Breast epithelium (tissue), 4 donors: ENCODE results near the gene GNG12. TPM values are rescaled to one million over a fixed set of nuclear protein-coding genes. Genes with fewer than 3 reads are reported as not detected.

ENCODE experiments used
- DNase-seq, 2 donors: peaks; one replicate each; pipeline ENCODE4 v3.0.0-alpha.2; 2019; ENCODE audit warnings: low spot score in 2 of 2
- H3K27ac ChIP-seq, 2 donors: fragments of 200-600 bp; sonication (generic) in 1 of 2; one replicate each; pipeline ENCODE4 v1.5.1; 2016 to 2019; ENCODE audit warnings: mild to moderate bottlenecking in 1 of 2
- H3K27me3 ChIP-seq, 2 donors: fragments of 200-600 bp; sonication (generic) in 1 of 2; one replicate each; pipeline versions ENCODE4 v1.5.1 to v1.6.0; 2017 to 2019; ENCODE audit warnings: control low read depth in 1 of 2, mild to moderate bottlenecking in 1 of 2
- H3K36me3 ChIP-seq: fragments of 200-600 bp; one replicate; pipeline ENCODE4 v1.5.1; 2019
- H3K4me1 ChIP-seq, 2 donors: fragments of 200-600 bp; sonication (generic); one replicate each; pipeline ENCODE4 v1.5.1; 2016 to 2019; ENCODE audit warnings: control low read depth in 1 of 2
- H3K4me3 ChIP-seq, 3 donors: fragments of 200-600 bp; sonication (generic); 1 replicate in 2 of 3; 2 replicates in 1 of 3; pipeline ENCODE4 v1.5.1; 2016 to 2019; ENCODE audit warnings: mild to moderate bottlenecking in 3 of 3, moderate library complexity in 2 of 3
- H3K9me3 ChIP-seq, 2 donors: fragments of 200-600 bp; sonication (generic) in 1 of 2; one replicate each; pipeline ENCODE4 v1.5.1; 2016 to 2019; ENCODE audit warnings: control low read depth in 1 of 2
- CTCF ChIP-seq, 3 donors: fragments of 450-650 bp; IDR thresholded peaks; one replicate each; pipeline ENCODE4 v1.5.1; 2016 to 2017; ENCODE audit warnings: antibody characterized with exemption in 3 of 3, mild to moderate bottlenecking in 3 of 3, moderate library complexity in 3 of 3
- POLR2A ChIP-seq: fragments of 450-650 bp; IDR thresholded peaks from one replicate; pipeline ENCODE4 v1.6.1; 2016; ENCODE audit warnings: antibody characterized with exemption, mild to moderate bottlenecking, moderate library complexity
- POLR2AphosphoS5 ChIP-seq, 3 donors: sonication (generic); formaldehyde crosslinking; IDR thresholded peaks; one replicate each; pipeline ENCODE4 v1.6.1; 2017; ENCODE audit warnings: antibody characterized with exemption in 3 of 3
- intact Hi-C: fragments of 100-400 bp; cut with DNase I; formaldehyde crosslinking; loops from one replicate; pipeline ENCODE4 v1.15.1; 2023; ENCODE audit warnings: low total_unique reads
- total RNA-seq, 3 donors: library from RNA; depleted of rRNA; stranded (reverse); fragments of >200 nt; gene quantifications; one replicate each; pipeline ENCODE4 v1.1.0, GENCODE V29; 2016

Gene GNG12
- total RNA-seq, 3 donors from 2014 or later: 82.1 to 100 (median 87.5) TPM

- no peaks in the 10 kb centered on the region for H3K36me3 ChIP-seq
- no peaks in the 10 kb centered on the region for H3K9me3 ChIP-seq
- TF ChIP-seq CTCF (IDR thresholded peaks at IDR 0.05) (no peak), POLR2A (no peak), POLR2AphosphoS5 (IDR thresholded peaks at IDR 0.05) (peak; percentile 33 to 80 (median 78))
- intact Hi-C loops: loop anchor here (10.0 kb wide), 1 partner anchor 215 kb away; no protein-coding TSS in a partner anchor
- H3K27me3 ChIP-seq: no peaks in the 10 kb centered on the region
- peak overlapping the region; percentile 88 to 93 for H3K27ac ChIP-seq
- H3K4me1 ChIP-seq: peaks cover 15 to 43% of the 10 kb centered on the region in 2 donors
- H3K4me3 ChIP-seq: peak overlapping the region in 1 of 3 donors; percentile 45
- DNase-seq: peak in 1 of 2 donors; percentile 88
Measured at GRCh38 chr1:67749844-67750690, 83.2 kb downstream of the GNG12 start.

GRCh38 chr1:67749263-67749843, 83.9 kb downstream of the GNG12 start:
- Histone ChIP-seq H3K4me3 (peak overlapping the region in 1 of 3 donors; percentile 45), H3K36me3 (no peaks in the 10 kb centered on the region), H3K27me3 (no peaks in the 10 kb centered on the region), H3K27ac (peak overlapping the region; percentile 88 to 93), H3K4me1 (peaks cover 15 to 38% of the 10 kb centered on the region in 2 donors), H3K9me3 (no peaks in the 10 kb centered on the region)
- intact Hi-C loops: no loop called here
- TF ChIP-seq CTCF (IDR thresholded peaks at IDR 0.05) (no peak), POLR2AphosphoS5 (IDR thresholded peaks at IDR 0.05) (no peak), POLR2A (no peak)
- DNase-seq: peak in 1 of 2 donors; percentile 77

- Histone ChIP-seq H3K4me1 (peaks cover 15 to 34% of the 10 kb centered on the region in 2 donors), H3K4me3 (peak overlapping the region in 2 of 3 donors; percentile 19 to 34), H3K9me3 (no peaks in the 10 kb centered on the region), H3K27ac (peak overlapping the region; percentile 88 to 93), H3K27me3 (no peaks in the 10 kb centered on the region), H3K36me3 (no peaks in the 10 kb centered on the region)
- intact Hi-C loops: no loop called here
- no peak for TF ChIP-seq POLR2AphosphoS5 (IDR thresholded peaks at IDR 0.05)
- TF ChIP-seq CTCF (IDR thresholded peaks at IDR 0.05): no peak
- TF ChIP-seq POLR2A: no peak
- DNase-seq: no peak
Measured at GRCh38 chr1:67748630-67749029, 84.6 kb downstream of the GNG12 start.

GRCh38 chr1:67747671-67748546, 85.4 kb downstream of the GNG12 start:
- peak overlapping the region; percentile 88 to 93 for H3K27ac ChIP-seq

More at GRCh38 chr1:67747671-67748546, 85.4 kb downstream of the GNG12 start:
- peak in 1 of 2 donors; percentile 56 for DNase-seq
- H3K27me3 ChIP-seq: no peaks in the 10 kb centered on the region
- no peak for TF ChIP-seq POLR2A
- TF ChIP-seq CTCF (IDR thresholded peaks at IDR 0.05): no peak
- peak; percentile 17 to 39 (median 38) for TF ChIP-seq POLR2AphosphoS5 (IDR thresholded peaks at IDR 0.05)
- peaks cover 15 to 34% of the 10 kb centered on the region in 2 donors for H3K4me1 ChIP-seq
- H3K36me3 ChIP-seq: no peaks in the 10 kb centered on the region
- intact Hi-C loops: no loop called here
- H3K4me3 ChIP-seq: peak overlapping the region in 2 of 3 donors; percentile 19 to 34
- no peaks in the 10 kb centered on the region for H3K9me3 ChIP-seq
